HG02642 (cell line): ENCODE results near the gene SMPDL3A.

Experiments used
- ATAC-seq: cut with Tn5 transposase; IDR thresholded peaks from one replicate; pipeline ENCODE4 v1.9.1; 2021; ENCODE audit warnings: mild to moderate bottlenecking; ENCODE audit not compliant: unreplicated experiment, poor library complexity

Gene SMPDL3A

GRCh38 chr6:122772724-122773415 is 16.2 kb upstream of the SMPDL3A start:
- ATAC-seq: no peak

- ATAC-seq: no peak
Observed at GRCh38 chr6:122775975-122776374, 13.1 kb upstream of the SMPDL3A start.

- no peak for ATAC-seq
Observed at GRCh38 chr6:122778302-122778701, 10.8 kb upstream of the SMPDL3A start.

- ATAC-seq: no peak
Observed at GRCh38 chr6:122778985-122779661, 9.9 kb upstream of the SMPDL3A start.

GRCh38 chr6:122779667-122780066 is 9.4 kb upstream of the SMPDL3A start, which contains the start of gene FABP7:
FABP7 (plus strand) TSS chr6:122779716; CDS start chr6:122779795, 79 bp downstream.
- no peak for ATAC-seq

- ATAC-seq: no peak
Observed at GRCh38 chr6:122780114-122780513, 8.9 kb upstream of the SMPDL3A start.

- ATAC-seq: no peak
Observed at GRCh38 chr6:122781716-122782115, 7.3 kb upstream of the SMPDL3A start.

- ATAC-seq: no peak
Observed at GRCh38 chr6:122783401-122783800, 5.7 kb upstream of the SMPDL3A start.

GRCh38 chr6:122785891-122786290 is 3.2 kb upstream of the SMPDL3A start:
- ATAC-seq: no peak

- no peak for ATAC-seq
Observed at GRCh38 chr6:122787721-122788120, 1.3 kb upstream of the SMPDL3A start.

- no peak for ATAC-seq
Observed at GRCh38 chr6:122788208-122788607, 850 bp upstream of the SMPDL3A start.

GRCh38 chr6:122788663-122789181 is 336 bp upstream of the SMPDL3A start:
- ATAC-seq: no peak

- ATAC-seq: no peak
Observed at GRCh38 chr6:122790028-122790422, 967 bp downstream of the SMPDL3A start.

- no peak for ATAC-seq
Observed at GRCh38 chr6:122790423-122791309, 1.6 kb downstream of the SMPDL3A start.

GRCh38 chr6:122791310-122791679 is 2.2 kb downstream of the SMPDL3A start:
- no peak for ATAC-seq

- ATAC-seq: no peak
Observed at GRCh38 chr6:122792766-122793165, 3.7 kb downstream of the SMPDL3A start.

GRCh38 chr6:122797537-122797936 is 8.5 kb downstream of the SMPDL3A start:
- no peak for ATAC-seq

GRCh38 chr6:122798099-122798641 is 9.1 kb downstream of the SMPDL3A start:
- ATAC-seq: peak; percentile 94

- ATAC-seq: no peak
Observed at GRCh38 chr6:122799140-122799745, 10.2 kb downstream of the SMPDL3A start.
